Glutamatergic neuron (in vitro differentiated cells): ENCODE results near the gene SIPA1L3. TPM values are rescaled to one million over a fixed set of nuclear protein-coding genes. Genes with fewer than 3 reads are reported as not detected.

Experiments
- DNase-seq: peaks from one replicate; pipeline ENCODE4 v3.0.0; 2022
- H3K27ac Mint-ChIP-seq: one replicate; pipeline ENCODE4 v1.8.0; 2020; ENCODE audit warnings: mild to moderate bottlenecking, mixed read lengths, inconsistent platforms; ENCODE audit not compliant: unreplicated experiment
- H3K27me3 Mint-ChIP-seq: one replicate; pipeline ENCODE4 v1.8.0; 2020; ENCODE audit warnings: mild to moderate bottlenecking, moderate library complexity, mixed read lengths, inconsistent platforms; ENCODE audit not compliant: unreplicated experiment
- H3K36me3 Mint-ChIP-seq: one replicate; pipeline ENCODE4 v1.8.0; 2020; ENCODE audit warnings: mild to moderate bottlenecking, mixed read lengths, inconsistent platforms; ENCODE audit not compliant: unreplicated experiment
- H3K4me1 Mint-ChIP-seq: one replicate; pipeline ENCODE4 v1.8.0; 2020; ENCODE audit warnings: mild to moderate bottlenecking, low read depth, mixed read lengths, inconsistent platforms; ENCODE audit not compliant: unreplicated experiment
- H3K4me3 Mint-ChIP-seq: one replicate; pipeline ENCODE4 v1.8.0; 2020; ENCODE audit warnings: mild to moderate bottlenecking, mixed read lengths, inconsistent platforms; ENCODE audit not compliant: unreplicated experiment
- H3K9me3 Mint-ChIP-seq: one replicate; pipeline ENCODE4 v1.8.0; 2020; ENCODE audit warnings: mild to moderate bottlenecking, moderate library complexity, mixed read lengths, inconsistent platforms; ENCODE audit not compliant: unreplicated experiment
- total RNA-seq: library from RNA; stranded (reverse); fragmentation: NEBNext Ultra II Directional; extraction: Animal tissue kit (Norgen Biotek cat#: 25700); gene quantifications from one replicate; pipeline ENCODE4 v1.2.1, GENCODE V29; 2021; ENCODE audit not compliant: unreplicated experiment
- TF ChIP-seq, protein P1 (sequence below): fragments of 200-600 bp; sonication (generic); IDR thresholded peaks from one replicate; pipeline ENCODE4 v1.5.0; 2021; ENCODE audit not compliant: partially characterized antibody, unreplicated experiment

SIPA1L3 gene
- total RNA-seq, 1 donor from 2014 or later = 97.7 TPM

DNA sequence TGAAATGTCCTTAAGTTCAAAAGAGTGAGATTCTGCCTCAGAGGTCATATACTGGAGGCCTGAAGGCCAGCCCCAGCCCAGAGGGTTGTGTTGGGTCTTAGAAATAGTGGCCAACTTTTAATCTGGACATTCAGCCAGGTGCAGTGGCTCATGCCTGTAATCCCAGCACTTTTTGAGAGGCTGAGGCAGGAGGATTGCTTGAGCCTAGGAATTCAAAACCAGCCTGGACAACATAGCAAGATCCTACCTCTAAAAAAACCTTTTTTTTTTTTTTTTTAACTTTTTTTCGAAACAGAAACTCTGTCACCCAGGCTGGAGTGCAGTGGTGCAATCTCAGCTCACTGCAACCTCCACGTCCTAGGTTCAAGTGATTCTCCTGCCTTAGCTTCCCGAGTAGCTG is 301.6 kb downstream of the SIPA1L3 start:
- no peak overlapping the region for H3K4me3 Mint-ChIP-seq
- no peak overlapping the region for H3K27ac Mint-ChIP-seq
- no peak for DNase-seq
- H3K36me3 Mint-ChIP-seq = no peaks in the 10 kb centered on the region
- peaks cover 8% of the 10 kb centered on the region for H3K27me3 Mint-ChIP-seq
- TF ChIP-seq, protein P1, sequence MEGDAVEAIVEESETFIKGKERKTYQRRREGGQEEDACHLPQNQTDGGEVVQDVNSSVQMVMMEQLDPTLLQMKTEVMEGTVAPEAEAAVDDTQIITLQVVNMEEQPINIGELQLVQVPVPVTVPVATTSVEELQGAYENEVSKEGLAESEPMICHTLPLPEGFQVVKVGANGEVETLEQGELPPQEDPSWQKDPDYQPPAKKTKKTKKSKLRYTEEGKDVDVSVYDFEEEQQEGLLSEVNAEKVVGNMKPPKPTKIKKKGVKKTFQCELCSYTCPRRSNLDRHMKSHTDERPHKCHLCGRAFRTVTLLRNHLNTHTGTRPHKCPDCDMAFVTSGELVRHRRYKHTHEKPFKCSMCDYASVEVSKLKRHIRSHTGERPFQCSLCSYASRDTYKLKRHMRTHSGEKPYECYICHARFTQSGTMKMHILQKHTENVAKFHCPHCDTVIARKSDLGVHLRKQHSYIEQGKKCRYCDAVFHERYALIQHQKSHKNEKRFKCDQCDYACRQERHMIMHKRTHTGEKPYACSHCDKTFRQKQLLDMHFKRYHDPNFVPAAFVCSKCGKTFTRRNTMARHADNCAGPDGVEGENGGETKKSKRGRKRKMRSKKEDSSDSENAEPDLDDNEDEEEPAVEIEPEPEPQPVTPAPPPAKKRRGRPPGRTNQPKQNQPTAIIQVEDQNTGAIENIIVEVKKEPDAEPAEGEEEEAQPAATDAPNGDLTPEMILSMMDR = no peak
- H3K9me3 Mint-ChIP-seq = peaks cover 14% of the 10 kb centered on the region
- peaks cover 11% of the 10 kb centered on the region for H3K4me1 Mint-ChIP-seq

DNA sequence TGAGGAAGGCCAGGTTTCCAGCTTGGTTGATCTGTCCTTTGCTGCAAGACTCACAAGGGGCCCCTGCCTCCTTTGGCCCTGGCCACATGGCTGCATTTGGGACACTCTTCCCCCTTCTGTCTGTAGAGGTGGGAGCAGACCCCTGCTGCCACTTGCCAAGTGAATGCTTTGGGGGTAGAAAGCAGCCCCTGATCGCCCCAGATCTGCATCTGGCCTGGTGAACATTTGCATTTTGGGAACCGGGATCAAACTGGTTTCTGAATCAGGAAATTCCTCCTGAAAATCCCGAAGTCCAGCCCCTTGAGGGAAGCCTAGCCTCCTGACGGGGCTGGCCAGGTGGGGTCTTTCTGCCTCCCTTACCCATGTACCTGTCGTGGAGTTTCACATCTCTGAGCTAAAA is 302.1 kb downstream of the SIPA1L3 start:
- Mint-ChIP-seq H3K4me1 (peaks cover 11% of the 10 kb centered on the region), H3K9me3 (peaks cover 15% of the 10 kb centered on the region), H3K27ac (peak overlapping the region; percentile 22), H3K36me3 (no peaks in the 10 kb centered on the region), H3K4me3 (peak overlapping the region; percentile 11), H3K27me3 (peaks cover 8% of the 10 kb centered on the region)
- TF ChIP-seq, protein P1 = no peak
- no peak for DNase-seq

DNA sequence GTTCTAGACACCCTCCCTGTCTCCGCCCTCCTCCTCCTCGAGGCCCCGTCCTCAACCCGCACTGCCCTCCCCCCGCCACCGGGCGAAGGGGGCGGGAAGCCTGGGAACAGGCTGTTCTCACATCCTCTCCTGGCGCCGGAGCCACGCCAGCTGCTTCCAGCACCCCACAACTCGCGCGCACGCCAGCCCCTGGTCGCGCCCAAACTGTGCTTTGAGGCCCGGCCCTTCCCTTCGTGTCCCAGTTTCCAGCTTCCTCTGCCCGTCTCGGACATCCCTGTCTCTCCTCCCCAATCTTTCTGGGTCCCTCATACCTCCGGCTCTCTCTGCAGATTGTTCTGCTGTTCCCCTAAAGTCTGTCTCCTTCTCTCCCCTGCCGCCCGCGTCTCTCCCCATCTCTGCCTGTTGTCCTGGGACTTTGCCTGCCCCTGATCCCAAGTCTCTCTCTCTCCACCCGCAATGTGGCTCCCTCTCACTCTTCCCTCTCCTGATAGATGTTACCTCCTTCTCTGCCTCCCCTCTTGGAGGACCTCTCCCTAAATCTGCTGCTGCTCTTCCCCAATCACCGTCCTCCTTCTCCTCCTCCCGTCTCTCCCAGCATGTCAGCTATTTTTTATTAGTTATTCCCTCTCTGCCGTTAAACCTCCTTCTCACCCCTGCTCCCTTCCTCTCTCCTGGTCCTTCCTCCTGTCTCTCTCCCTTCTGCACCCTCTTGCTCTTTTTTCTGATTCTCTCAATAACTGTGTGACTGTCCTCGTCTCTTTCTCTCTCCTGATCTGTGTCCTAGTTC is 302.9 kb downstream of the SIPA1L3 start:
- Mint-ChIP-seq H3K27ac (peak overlapping the region; percentile 64), H3K36me3 (no peaks in the 10 kb centered on the region), H3K4me1 (peaks cover 11% of the 10 kb centered on the region), H3K27me3 (peaks cover 8% of the 10 kb centered on the region), H3K9me3 (peaks cover 15% of the 10 kb centered on the region), H3K4me3 (peak overlapping the region; percentile 90)
- TF ChIP-seq, protein P1 = no peak
- DNase-seq = peak; percentile 48

DNA sequence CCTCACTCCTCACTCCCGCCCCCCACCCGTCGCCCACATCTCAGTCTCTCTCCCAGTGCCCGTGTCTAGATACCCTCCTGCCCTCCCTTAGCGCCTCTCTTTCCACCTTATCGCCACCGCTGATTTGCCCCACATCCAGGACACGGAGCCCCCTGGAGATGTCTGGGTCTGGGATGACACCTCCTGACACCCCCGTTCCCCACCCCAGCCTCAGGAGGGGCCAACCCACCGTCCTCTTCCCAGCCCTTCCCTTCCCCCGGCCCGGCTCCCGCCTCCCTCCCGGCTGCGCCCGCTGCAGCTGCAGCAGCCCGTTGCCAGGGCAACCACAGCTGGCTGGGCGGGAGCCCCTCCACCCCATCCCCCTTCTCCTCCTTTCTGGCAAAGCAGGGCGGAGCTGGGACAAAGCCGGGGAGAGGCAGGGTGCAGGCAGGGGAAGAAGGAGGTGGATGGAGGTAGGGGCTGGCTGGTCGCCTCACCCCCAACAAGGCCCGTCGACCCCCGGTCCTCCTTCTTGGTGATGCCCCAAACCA is 303.5 kb downstream of the SIPA1L3 start:
- H3K27me3 Mint-ChIP-seq = peaks cover 8% of the 10 kb centered on the region
- peak overlapping the region; percentile 90 for H3K4me3 Mint-ChIP-seq
- TF ChIP-seq, protein P1 = no peak
- no peaks in the 10 kb centered on the region for H3K36me3 Mint-ChIP-seq
- H3K9me3 Mint-ChIP-seq = peaks cover 15% of the 10 kb centered on the region
- peak; percentile 84 for DNase-seq
- peaks cover 11% of the 10 kb centered on the region for H3K4me1 Mint-ChIP-seq
- H3K27ac Mint-ChIP-seq = peak overlapping the region; percentile 64

DNA sequence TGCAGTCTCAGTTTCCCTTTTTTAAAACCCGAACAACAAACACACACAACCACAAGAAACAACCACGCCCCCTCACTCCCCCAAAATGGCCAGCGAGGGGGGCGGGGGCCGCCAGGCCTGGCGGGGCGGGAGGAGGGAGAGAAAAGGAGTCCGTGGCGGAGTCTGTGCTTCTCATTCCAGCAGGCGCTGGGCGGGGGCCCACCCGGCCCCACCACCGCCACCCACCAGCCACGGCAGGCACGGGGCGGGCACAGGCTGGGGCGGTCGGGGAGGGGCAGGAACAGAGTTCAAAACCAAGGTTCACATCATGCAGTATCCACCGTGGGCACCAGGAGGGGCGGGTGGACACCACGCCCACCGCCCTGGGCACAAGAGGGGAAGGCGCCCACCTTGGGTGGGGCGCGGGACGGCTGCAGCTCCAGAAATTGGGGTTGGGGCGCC is 304.2 kb downstream of the SIPA1L3 start:
- Mint-ChIP-seq H3K9me3 (peaks cover 15% of the 10 kb centered on the region), H3K27ac (no peak overlapping the region), H3K4me1 (peaks cover 11% of the 10 kb centered on the region), H3K27me3 (peaks cover 8% of the 10 kb centered on the region), H3K36me3 (no peaks in the 10 kb centered on the region), H3K4me3 (peak overlapping the region; percentile 38)
- peak; percentile 40 for DNase-seq
- TF ChIP-seq, protein P1 = peak; percentile 46
